Measurements from ENCODE around the gene PTGES2. TPM values are rescaled to one million over a fixed set of nuclear protein-coding genes. Genes with fewer than 3 reads are reported as not detected.
"Not testable (repeated sequence)": the region's sequence is repeated elsewhere in the genome, so short reads cannot be mapped to it uniquely, and the experiment has no call there.

The PTGES2 gene
- total RNA-seq, 2 experiments from 2014 or later, result 47.6 to 48.4 TPM

DNA sequence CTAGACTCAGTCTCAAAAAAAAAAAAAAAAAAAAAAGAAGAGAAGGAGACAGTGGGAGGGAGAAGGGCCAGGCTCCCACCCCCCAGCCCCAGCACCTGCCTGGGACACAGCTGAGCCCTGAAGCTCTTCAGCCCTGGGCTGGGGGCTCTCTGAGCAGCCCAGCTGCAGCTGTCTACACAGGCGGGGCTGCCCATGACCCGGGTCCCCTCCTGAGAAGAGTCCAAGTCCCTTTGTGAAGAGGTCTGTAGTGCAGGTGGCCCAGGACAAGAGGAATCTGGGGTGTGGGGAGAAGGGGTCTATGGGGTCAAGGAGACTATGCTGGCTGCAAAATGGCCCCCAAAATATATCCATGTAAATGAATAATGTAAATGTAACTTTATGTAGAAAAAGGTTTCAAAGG is 15.1 kb upstream of the PTGES2 start:
- peaks cover 12% of the 10 kb centered on the region for H3K4me1 Mint-ChIP-seq (ENCODE audit: low read depth)
- no peaks in the 10 kb centered on the region for H3K36me3 Mint-ChIP-seq (ENCODE audit: low read depth)
- no peaks in the 10 kb centered on the region for H3K27me3 Mint-ChIP-seq (ENCODE audit: low read depth)
- no peaks in the 10 kb centered on the region for H3K9me3 Mint-ChIP-seq
- no peak overlapping the region for H3K4me3 Mint-ChIP-seq
- DNase-seq, result no peak
- peak overlapping the region; percentile 44 for H3K27ac Mint-ChIP-seq
- CTCF ChIA-PET, result interaction anchor here (0.6 to 1.7 kb wide), 4 partner anchors 8 to 135 kb away, joined by 3 to 4 read pairs (median 4); no protein-coding TSS in a partner anchor
- intact Hi-C loops (cut with micrococcal nuclease), result no loop called here

DNA sequence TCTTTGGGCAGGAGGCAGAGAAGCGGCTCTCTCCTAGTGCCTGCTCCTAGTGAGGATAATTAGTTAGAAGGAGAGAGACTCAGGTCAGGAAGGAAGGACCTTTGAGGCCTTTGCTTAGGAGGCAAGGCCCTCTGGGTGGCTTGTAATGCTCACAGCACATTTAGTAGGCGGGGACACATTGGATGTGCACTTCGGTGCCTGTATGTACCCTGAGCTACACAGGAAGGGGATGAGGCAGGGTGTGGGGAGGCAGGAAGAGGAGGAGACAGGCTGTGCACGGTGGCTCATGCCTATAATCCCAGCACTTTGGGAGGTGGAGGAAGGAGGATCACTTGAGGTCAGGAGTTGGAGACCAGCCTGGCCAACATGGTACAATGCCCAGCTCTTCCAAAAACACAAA is 14.5 kb upstream of the PTGES2 start:
- H3K27ac Mint-ChIP-seq, result no peak overlapping the region
- H3K27me3 Mint-ChIP-seq (ENCODE audit: low read depth), result no peaks in the 10 kb centered on the region
- H3K4me3 Mint-ChIP-seq, result no peak overlapping the region
- no peaks in the 10 kb centered on the region for H3K36me3 Mint-ChIP-seq (ENCODE audit: low read depth)
- no peaks in the 10 kb centered on the region for H3K9me3 Mint-ChIP-seq
- peak; percentile 30 for DNase-seq
- H3K4me1 Mint-ChIP-seq (ENCODE audit: low read depth), result peaks cover 12% of the 10 kb centered on the region
- CTCF ChIA-PET, result interaction anchor here (0.6 to 1.7 kb wide), 3 partner anchors 9 to 135 kb away, joined by 3 to 4 read pairs (median 3); no protein-coding TSS in a partner anchor
- intact Hi-C loops (cut with micrococcal nuclease), result no loop called here

DNA sequence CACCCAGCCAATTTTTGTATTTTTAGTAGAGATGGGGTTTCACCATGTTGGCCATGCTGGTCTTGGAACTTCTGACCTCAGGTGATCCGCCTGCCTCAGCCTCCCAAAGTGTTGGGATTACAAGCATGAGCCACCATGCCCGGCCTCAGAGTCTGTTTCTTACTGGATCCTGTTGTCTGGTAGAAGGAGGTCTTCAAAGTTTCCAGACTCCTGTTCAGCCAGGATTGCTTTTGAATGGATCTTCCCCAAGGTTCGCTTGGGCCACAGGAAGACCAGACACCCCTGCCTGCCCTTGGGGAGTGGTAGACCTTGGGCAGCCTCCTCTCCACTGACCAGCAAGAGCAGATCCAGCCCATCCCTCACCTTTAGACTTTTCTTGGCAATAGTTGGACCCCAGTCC is 14.1 kb upstream of the PTGES2 start:
- no peak for DNase-seq
- no peak overlapping the region for H3K27ac Mint-ChIP-seq
- no peak overlapping the region for H3K4me3 Mint-ChIP-seq
- H3K27me3 Mint-ChIP-seq (ENCODE audit: low read depth), result no peaks in the 10 kb centered on the region
- H3K36me3 Mint-ChIP-seq (ENCODE audit: low read depth), result no peaks in the 10 kb centered on the region
- CTCF ChIA-PET, result interaction anchor here (1.7 kb wide), 1 partner anchor 9 kb away, joined by 4 read pairs; no protein-coding TSS in a partner anchor
- intact Hi-C loops (cut with micrococcal nuclease), result no loop called here
- H3K4me1 Mint-ChIP-seq (ENCODE audit: low read depth), result peaks cover 12% of the 10 kb centered on the region
- H3K9me3 Mint-ChIP-seq, result no peaks in the 10 kb centered on the region

- DNase-seq, result no peak
- no peak overlapping the region for H3K27ac Mint-ChIP-seq
- no peaks in the 10 kb centered on the region for H3K9me3 Mint-ChIP-seq
- H3K4me1 Mint-ChIP-seq (ENCODE audit: low read depth), result peaks cover 15% of the 10 kb centered on the region
- intact Hi-C loops (cut with micrococcal nuclease), result no loop called here
- CTCF ChIA-PET, result no interaction called here
- no peak overlapping the region for H3K4me3 Mint-ChIP-seq
- H3K27me3 Mint-ChIP-seq (ENCODE audit: low read depth), result no peaks in the 10 kb centered on the region
- no peaks in the 10 kb centered on the region for H3K36me3 Mint-ChIP-seq (ENCODE audit: low read depth)
Observed at GRCh38 chr9:128139621-128140020, 12.1 kb upstream of the PTGES2 start.

GRCh38 chr9:128138001-128138400 is 10.5 kb upstream of the PTGES2 start:
- no peaks in the 10 kb centered on the region for H3K36me3 Mint-ChIP-seq (ENCODE audit: low read depth)
- H3K27me3 Mint-ChIP-seq (ENCODE audit: low read depth), result no peaks in the 10 kb centered on the region
- intact Hi-C loops (cut with micrococcal nuclease), result no loop called here
- no peak for DNase-seq
- H3K4me3 Mint-ChIP-seq, result no peak overlapping the region
- H3K27ac Mint-ChIP-seq, result no peak overlapping the region
- peaks cover 10% of the 10 kb centered on the region for H3K4me1 Mint-ChIP-seq (ENCODE audit: low read depth)
- CTCF ChIA-PET, result no interaction called here
- H3K9me3 Mint-ChIP-seq, result no peaks in the 10 kb centered on the region

GRCh38 chr9:128136816-128137793 is 9.6 kb upstream of the PTGES2 start:
- Mint-ChIP-seq H3K36me3 (ENCODE audit: low read depth) (no peaks in the 10 kb centered on the region), H3K27ac (no peak overlapping the region), H3K4me1 (ENCODE audit: low read depth) (peaks cover 7% of the 10 kb centered on the region), H3K27me3 (ENCODE audit: low read depth) (no peaks in the 10 kb centered on the region), H3K9me3 (no peaks in the 10 kb centered on the region), H3K4me3 (no peak overlapping the region)
- CTCF ChIA-PET, result interaction anchor here (1.0 to 1.8 kb wide), 4 partner anchors 12 to 20 kb away, joined by 3 to 5 read pairs (median 3); no protein-coding TSS in a partner anchor
- DNase-seq, result no peak
- intact Hi-C loops (cut with micrococcal nuclease), result no loop called here

- H3K9me3 Mint-ChIP-seq; DNase-seq; intact Hi-C loops (cut with micrococcal nuclease); H3K4me3 Mint-ChIP-seq; H3K27ac Mint-ChIP-seq; H3K27me3 Mint-ChIP-seq (ENCODE audit: low read depth); H3K36me3 Mint-ChIP-seq (ENCODE audit: low read depth); H3K4me1 Mint-ChIP-seq (ENCODE audit: low read depth): not testable (repeated sequence)
- CTCF ChIA-PET, result interaction anchor here (1.8 kb wide), 1 partner anchor 17 kb away, joined by 5 read pairs; no protein-coding TSS in a partner anchor
Observed at GRCh38 chr9:128135561-128135960, 8.0 kb upstream of the PTGES2 start.

DNA sequence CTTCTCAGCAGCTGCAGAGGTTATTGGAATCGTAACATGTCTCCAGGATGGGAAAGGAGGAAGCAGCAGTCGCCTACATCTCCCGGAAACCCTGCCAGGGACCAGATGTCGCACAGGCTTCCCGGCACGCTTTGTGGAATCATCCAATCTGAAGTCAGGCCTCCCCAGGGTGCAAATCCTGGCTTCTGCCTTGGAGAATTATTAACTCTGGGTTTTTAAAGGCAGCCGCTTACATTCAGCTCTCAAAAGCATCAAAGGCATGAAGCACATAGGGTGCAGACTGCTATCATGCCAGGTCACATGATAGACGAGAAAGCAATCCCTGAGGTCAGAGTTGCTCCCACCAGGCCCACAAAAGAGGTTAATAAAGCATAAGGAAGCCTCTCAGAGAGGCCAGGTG is 4.6 kb upstream of the PTGES2 start:
- H3K27ac Mint-ChIP-seq; DNase-seq; H3K36me3 Mint-ChIP-seq (ENCODE audit: low read depth); CTCF ChIA-PET; H3K27me3 Mint-ChIP-seq (ENCODE audit: low read depth); H3K9me3 Mint-ChIP-seq; H3K4me3 Mint-ChIP-seq; intact Hi-C loops (cut with micrococcal nuclease): not testable (repeated sequence)
- peaks cover 12% of the 10 kb centered on the region for H3K4me1 Mint-ChIP-seq (ENCODE audit: low read depth)

DNA sequence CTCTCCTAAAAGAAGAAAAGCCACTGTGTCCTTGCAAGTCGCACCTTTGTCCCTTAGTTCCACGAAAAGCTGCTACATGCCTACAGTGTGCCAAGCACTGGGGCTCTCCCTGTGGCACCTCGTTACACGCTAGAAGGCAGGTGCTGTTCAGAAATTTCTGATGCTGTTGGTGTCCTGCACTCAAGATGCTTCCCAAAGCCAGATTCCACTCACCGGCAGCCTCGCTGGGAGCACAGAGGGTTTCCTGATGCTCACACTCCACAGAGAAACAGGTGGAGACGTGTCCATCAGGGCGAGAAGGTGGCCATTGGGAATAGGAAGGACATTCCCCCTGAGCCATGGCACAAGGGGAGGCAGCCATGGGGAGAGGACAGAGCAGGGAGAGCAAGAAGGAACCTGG is 3.8 kb upstream of the PTGES2 start:
- DNase-seq; H3K27ac Mint-ChIP-seq; H3K36me3 Mint-ChIP-seq (ENCODE audit: low read depth); H3K9me3 Mint-ChIP-seq; CTCF ChIA-PET; H3K27me3 Mint-ChIP-seq (ENCODE audit: low read depth); H3K4me3 Mint-ChIP-seq: not testable (repeated sequence)
- intact Hi-C loops (cut with micrococcal nuclease), result loop anchor here (2.0 kb wide), 1 partner anchor 15 kb away; no protein-coding TSS in a partner anchor
- H3K4me1 Mint-ChIP-seq (ENCODE audit: low read depth), result peaks cover 16% of the 10 kb centered on the region

GRCh38 chr9:128130651-128131050 is 3.1 kb upstream of the PTGES2 start:
- CTCF ChIA-PET, result interaction anchor here (0.7 to 3.2 kb wide), 3 partner anchors 13 to 53 kb away, joined by 3 to 24 read pairs (median 3); no protein-coding TSS in a partner anchor

GRCh38 chr9:128129976-128130590 is 2.6 kb upstream of the PTGES2 start:
- DNase-seq, result peak; percentile 74
- not testable (repeated sequence) for H3K27me3 Mint-ChIP-seq (ENCODE audit: low read depth); H3K36me3 Mint-ChIP-seq (ENCODE audit: low read depth); H3K4me3 Mint-ChIP-seq; H3K9me3 Mint-ChIP-seq; H3K27ac Mint-ChIP-seq
- H3K4me1 Mint-ChIP-seq (ENCODE audit: low read depth), result peaks cover 26% of the 10 kb centered on the region
- CTCF ChIA-PET, result interaction anchor here (0.7 to 3.2 kb wide), 6 partner anchors 9 to 54 kb away, joined by 3 to 24 read pairs (median 3); partner anchors contain the start of gene LCN2
- intact Hi-C loops (cut with micrococcal nuclease), result loop anchor here (2.0 kb wide), 7 partner anchors 13 to 679 kb away; partner anchors contain the start of genes CIZ1, DNM1, DPM2 and GOLGA2

More at GRCh38 chr9:128130651-128131050, 3.1 kb upstream of the PTGES2 start:
- intact Hi-C loops (cut with micrococcal nuclease), result loop anchor here (2.0 kb wide), 1 partner anchor 14 kb away; no protein-coding TSS in a partner anchor
- not testable (repeated sequence) for H3K9me3 Mint-ChIP-seq; DNase-seq; H3K36me3 Mint-ChIP-seq (ENCODE audit: low read depth); H3K27me3 Mint-ChIP-seq (ENCODE audit: low read depth); H3K27ac Mint-ChIP-seq; H3K4me3 Mint-ChIP-seq
- H3K4me1 Mint-ChIP-seq (ENCODE audit: low read depth), result peaks cover 20% of the 10 kb centered on the region
